Activated gamma-delta T cell (primary cell): ENCODE results near the gene ACP3.

Experiments used
- DNase-seq: peaks from one replicate; lab custom pipeline; 2025; lab: John Stamatoyannopoulos, UW

ACP3 gene

DNA sequence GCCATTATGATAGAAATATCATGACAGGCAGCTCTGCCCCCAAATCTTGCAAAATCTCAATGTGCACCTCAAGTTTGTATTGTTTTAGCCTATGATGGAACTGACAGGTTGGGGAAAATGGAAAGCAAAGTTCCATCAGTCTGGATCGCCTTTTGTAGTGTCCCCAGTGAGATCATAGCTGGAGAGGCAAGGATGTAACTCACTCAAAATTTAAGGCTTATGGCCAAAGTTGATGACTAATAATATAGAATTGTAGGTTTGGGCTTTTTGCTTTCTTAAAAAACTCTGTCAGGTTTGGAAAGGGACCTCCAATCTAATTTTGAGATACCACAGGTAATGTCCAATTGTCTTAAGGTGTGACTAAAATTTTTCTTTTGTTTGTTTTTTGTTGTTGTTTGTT is 1.4 kb upstream of the ACP3 start:
- no peak for DNase-seq

DNA sequence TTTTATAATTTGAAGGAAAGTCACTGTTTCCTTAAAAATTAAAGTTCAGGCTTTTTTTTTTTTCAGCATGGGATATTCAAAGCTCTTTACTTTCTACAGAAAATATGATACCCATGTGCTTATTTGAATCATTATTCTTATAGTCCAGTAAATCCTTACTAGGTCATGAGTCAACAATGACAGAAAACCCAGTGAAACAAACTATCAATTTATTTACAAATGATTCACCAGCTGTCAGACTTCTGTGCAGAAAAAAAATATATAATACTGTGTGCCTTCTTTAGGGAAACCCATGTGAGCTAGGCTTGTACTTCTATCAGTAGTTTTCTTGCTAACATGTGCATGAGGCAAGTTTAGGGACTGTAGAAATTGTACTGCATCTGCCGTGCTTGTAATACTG is 1.2 kb downstream of the ACP3 start:
- no peak for DNase-seq

DNA sequence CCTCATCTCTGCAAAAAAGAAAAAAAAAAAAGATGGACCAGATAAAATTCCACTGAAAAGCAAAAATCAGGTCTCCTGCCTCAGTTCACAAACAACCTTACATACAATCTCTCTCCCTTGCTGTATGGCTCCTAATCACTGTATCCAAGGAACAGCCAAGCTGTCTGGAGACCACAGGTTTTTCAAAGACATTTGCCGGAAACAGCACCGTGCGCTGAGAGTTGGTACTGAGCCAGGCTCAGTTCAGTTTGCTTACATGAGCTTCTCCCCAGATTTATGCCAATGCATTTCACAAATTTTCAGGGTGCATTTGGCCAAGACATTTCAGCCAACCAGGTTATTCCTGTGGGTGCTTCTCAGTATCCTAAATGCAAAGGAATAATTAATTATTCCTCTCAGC is 4.1 kb downstream of the ACP3 start:
- DNase-seq = no peak

DNA sequence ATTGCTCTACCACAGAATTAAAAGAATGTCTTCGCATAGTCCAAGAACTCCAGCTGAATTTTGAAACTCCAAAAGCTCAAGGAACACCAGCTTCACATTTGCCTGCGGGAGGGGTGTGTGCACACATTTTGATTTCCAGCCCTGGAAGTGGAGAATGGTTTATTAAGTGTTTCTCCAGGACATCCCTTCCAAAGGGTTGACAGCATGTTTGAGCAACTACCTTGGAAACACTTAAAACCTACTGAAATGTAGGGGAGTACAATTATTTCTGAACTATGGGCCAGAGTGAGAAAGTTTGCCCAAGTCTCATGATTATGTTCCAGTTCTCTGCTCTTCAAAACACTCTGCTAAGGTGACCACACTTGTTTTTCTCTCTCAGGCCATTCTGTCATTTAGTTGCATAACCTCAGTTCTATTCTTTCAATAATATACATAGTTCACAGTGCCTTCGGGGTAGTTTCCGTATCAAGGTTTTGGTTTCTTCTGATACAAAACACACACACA is 7.9 kb downstream of the ACP3 start:
- no peak for DNase-seq

DNA sequence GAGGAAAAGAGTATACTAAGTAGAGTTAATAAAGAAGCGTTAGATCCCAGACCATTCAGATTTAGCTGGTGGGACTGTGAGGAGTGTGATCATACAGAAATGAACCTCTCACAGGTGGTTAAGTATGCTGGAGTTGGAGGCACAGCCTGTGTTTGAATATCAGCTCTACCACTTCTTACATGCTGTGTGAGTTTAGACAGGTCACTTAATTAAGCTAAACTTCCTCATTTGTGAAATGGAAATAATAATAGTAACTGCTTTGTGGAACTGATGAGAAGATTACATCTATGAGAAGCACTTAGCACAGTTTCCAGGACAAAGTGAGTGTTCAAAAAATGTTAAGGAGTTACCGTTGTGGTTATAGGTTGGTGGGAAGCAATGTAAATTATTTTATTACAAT is 8.4 kb downstream of the ACP3 start:
- DNase-seq = no peak

DNA sequence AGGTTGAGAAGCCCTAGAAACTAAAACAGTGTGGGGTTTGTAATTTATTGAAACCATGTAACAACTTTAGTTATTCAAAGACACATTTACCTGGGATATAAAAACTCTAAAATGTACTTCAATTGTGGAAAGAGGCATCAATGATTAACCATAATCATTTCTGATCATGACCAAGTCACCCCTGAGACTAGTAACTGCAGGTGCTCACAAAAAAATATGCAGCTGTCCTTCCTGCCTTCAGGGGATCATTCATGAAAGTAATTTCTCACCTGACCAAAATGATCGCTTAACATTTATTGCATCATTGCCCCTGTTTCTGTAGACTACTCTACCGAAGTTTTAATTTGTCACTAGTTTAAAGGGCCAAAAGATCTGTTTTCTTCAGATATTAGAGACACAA is 9.0 kb downstream of the ACP3 start:
- DNase-seq = no peak

DNA sequence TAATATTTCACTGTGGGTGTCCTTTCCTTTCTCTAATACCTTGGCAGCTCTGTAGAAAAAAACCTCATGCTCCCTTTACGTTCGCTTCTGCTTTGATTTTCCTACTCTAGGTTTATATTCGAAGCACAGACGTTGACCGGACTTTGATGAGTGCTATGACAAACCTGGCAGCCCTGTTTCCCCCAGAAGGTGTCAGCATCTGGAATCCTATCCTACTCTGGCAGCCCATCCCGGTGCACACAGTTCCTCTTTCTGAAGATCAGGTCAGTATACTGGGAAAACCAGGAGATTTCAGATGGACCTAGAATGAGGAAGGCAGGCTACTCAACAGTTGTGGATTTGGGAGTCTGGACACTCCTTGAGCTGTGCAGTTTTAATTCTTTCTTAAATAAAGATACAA is 14.9 kb downstream of the ACP3 start:
- no peak for DNase-seq

DNA sequence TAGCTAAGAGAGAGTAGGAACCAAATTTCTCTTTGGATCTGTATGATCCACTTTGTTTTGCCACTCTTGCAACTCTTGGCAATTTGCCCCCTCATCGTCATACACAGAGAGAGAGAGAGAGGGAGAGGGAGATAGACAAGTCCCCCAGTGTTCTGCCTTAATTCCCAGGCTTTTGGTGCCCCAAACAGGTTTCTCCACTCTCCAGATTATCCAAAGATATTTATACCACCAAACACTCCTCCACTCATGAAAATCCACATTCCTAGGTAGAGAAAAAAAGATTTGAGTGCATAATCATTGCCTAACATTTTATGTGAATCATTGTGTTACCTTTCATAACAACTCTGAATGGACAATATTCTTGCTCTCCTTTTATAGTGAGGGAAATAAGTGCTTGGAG is 15.3 kb downstream of the ACP3 start:
- no peak for DNase-seq

DNA sequence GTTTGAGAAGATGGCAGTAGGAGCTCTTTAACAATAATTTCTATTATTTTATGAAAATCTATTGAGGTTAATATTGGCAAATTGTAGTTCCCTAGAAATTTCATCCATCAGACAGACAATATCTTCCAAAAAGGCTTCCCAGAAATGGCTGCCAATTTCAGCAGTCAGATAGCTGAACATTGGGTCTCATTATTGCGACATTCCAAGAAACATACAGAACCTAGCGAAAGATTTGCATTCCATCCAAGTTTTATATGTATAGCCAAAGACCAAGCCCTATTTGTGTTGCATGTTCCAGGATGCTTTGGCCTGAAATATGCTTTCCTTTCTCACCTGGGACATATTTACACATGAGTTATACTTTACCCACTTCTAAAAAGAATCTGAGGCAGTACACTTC is 24.5 kb downstream of the ACP3 start:
- DNase-seq = no peak

DNA sequence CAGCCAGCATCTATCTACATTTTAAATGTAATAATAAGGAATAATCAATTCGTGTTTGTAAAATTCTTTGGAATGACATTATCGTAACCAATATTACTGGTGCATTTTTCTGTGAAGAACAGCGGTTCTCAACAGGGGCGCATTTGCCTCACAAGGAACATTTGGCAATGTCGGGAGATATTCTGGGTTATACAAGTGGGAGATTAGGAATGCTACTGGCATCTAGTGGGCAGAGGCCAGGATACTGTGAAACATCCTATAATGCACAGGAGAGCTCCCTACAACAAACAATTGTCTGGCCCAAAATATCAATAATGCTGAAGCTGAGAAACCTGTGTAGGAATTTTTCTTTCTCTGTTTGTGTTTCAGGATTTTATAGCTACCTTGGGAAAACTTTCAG is 25.0 kb downstream of the ACP3 start:
- no peak for DNase-seq

DNA sequence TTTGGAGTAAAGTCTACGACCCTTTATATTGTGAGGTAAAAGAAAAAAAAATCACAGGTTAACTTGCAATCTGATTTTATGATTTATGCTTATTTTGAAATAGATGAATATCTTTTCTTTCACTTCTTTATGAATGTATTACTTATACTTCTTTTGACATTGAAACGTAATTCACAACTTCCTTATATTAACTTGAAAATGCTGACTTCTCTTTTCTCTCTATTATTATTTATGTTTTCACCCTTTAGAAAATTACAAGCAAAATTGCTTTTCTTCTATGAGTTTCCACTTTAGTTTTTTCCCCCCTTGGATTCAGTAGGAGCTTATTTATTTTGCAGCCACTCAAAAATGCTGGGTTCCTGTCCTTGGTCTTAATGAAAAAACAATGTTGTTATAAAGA is 25.4 kb downstream of the ACP3 start:
- DNase-seq = no peak

DNA sequence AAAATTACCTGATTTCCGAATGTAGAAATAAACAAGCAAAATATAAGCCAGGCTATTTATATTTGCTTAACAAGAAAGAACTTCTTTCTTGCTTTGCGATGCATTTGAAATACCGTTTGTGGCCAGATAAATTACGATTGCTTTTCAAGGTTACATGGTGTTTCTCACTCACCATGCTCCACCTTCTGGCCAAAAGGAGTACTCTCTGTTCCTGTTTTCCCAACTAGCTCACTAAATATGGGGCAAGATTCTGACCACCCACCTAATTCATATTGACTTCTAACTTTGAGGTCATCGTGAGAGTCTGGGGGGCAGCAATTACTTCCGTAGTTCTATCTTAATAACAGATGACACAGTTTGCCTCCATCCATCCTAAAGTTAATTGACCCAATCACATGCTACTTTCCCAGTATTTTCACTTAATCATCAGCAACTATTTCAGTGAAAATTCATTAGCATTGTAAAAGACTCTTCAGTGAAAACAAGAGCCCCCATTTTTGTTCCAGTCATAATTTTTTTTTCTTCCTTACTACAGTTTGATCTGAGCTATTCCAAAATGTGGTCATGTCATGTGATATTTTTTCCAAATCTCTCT is 25.9 kb downstream of the ACP3 start:
- DNase-seq = no peak

DNA sequence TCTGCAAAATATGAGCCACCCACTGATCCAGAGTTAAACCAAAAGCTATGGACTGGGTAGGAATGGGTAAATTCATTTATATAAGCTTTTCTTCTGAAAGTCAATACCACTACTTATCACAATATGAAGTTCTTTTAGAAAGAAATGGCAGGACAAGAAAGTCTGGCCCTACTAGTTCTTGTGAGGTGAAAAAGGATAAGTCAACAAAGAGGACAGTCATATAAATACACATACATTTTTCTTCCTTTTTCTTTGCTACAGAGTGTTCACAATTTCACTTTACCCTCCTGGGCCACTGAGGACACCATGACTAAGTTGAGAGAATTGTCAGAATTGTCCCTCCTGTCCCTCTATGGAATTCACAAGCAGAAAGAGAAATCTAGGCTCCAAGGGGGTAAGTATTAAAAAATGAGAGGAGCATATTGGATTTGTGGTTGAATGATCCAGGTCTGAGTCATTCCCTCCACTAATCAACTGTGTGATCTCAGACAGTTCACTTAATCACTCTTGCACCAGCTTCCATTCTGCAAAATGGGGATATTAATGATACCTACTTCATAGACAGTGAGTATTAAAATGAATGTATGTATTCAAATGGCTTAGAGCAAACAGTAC is 27.6 kb downstream of the ACP3 start:
- no peak for DNase-seq

DNA sequence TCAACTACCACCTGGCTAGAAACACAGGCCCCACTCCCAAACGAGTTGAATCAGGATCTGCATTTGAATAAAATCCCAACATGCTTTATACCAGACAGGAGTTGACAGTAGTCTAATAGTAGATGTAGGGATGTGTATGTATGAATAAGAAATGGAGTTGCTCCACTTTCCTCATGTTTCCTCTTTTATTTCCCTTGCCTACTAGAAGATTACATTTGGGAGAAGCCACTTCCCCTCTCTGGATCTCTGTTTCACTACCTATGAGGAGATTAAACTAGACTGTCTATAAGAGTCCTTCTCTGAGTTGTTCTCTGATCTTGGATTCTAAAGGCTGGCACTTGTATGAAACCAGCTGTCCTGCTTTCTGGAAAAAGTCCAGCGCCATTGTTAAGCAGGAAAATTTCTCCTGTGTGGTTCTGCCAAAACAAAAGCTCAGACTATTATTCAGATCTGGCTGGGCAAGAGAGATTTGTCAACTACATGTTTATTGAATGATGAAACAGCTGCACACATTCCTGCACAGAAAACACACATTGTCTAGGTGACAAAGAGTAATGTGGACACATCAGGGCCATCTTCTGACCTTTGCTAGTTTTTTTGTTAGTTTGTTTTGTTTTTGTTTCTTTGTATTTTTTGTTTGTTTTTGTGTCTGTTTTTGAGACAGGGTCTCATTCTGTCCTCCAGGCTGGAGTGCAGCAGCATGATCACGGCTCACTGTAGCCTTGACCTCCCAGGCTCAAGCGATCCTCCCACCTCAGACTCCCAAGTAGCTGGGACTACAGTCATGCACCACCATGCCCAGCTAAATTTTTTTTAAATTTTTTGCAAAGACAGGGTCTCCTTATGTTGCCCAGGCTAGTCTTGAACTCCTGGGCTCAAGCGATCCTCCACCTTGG is 29.9 kb downstream of the ACP3 start:
- DNase-seq = no peak

DNA sequence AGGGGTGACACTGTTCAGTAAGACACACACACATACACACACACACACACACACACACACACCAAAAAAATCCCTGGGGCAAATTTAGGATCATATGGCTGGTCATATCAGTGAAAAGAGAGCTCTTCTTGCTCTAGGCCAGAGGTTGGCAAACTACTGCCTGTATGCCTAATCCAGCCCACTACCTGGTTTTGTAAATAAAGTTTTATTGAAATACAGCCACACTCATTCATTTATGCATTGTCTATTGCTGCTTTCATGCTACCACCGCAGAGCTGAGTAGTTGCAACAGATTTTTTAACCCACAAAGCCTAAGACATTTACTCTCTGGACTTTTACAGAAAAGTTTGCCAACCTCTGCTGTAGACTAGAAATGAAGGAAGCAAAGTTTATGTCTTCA is 30.6 kb downstream of the ACP3 start:
- no peak for DNase-seq

DNA sequence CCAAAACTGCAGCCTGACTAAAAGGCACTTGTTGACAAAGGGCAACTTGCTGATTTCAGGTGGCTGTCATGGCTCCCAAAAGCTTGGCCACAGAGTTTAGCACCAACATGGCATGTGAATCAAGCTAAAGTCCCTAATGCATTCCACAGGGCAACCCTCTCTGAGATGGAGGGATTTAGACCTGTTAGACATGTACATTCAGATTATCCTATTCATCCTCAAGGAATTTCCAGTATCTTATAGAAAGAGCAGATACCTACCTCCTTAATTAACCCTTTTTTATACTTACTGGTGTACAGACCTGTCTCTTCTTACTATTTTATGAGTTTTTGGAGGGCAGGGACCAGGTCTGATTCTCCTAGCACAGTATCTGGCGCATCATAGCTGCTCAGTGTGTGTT is 31.3 kb downstream of the ACP3 start:
- no peak for DNase-seq

DNA sequence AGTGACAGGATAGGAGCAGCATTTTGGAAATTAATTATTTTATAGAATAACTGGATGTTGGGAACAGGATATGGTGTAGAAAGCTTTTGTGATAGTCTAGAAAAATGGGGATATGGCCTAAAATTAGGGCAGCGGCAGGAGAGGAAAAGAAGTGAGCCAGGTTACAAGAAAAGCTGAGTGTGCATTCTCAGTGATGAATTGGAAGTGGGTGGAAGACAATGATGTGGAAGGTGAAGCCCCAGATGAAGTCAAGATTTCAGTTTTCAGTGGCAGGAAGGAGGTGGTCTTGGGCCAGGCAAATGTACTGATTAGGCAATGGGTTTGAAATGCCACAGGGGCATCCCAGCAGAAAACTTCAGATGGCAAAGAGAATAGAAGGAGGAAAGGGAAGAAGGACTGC is 33.6 kb downstream of the ACP3 start:
- no peak for DNase-seq

DNA sequence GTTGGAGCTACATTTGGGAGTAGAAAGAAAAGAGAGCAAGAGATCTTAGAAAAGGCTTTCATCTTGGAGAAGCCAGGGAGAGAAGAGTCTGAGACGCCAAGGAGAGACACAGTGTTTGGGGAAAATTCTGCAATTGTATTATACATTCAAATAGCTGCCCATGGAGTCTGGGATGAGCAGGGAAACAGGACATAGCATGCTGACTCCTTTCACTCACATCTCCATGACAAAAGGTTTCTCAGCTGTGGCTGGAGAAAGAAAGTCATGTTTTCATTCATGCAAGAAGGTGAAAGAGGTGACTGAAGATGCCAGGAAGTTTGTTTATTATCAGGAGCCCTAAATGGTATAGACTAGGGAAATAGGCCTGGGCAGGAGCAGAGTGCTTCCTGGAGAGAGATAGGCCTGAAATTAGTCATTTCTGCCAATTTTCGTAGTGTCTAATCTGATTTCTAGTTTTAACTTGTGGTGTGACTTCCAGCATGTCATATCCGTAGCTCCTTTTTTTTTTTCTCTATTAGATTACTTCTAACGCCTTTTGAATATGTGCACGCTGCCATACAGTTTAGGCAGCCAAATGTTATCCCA is 34.1 kb downstream of the ACP3 start:
- no peak for DNase-seq

DNA sequence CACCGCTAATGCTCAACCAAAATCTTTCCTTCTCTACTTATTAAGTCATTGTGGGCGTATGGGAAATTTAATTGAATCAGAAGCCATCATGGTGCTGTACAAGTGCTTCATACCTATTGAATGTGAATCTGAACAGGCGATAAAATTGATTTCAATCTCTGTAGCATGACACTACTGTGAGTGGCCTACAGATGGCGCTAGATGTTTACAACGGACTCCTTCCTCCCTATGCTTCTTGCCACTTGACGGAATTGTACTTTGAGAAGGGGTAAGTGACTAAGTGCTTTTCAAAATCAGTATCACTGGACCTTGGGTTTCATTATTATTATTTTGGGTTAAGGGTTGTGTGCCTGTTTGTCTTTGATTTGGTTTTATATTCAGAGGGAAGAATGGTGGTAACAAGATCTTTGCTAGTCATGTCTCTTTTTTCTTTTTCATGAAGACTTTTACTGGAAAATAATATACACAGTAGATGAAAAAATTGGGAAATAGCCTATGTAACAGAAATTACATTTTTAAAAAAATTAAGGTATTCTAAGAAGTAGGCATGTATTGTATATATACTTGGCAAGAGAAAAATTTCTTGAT is 35.4 kb downstream of the ACP3 start:
- DNase-seq = no peak

DNA sequence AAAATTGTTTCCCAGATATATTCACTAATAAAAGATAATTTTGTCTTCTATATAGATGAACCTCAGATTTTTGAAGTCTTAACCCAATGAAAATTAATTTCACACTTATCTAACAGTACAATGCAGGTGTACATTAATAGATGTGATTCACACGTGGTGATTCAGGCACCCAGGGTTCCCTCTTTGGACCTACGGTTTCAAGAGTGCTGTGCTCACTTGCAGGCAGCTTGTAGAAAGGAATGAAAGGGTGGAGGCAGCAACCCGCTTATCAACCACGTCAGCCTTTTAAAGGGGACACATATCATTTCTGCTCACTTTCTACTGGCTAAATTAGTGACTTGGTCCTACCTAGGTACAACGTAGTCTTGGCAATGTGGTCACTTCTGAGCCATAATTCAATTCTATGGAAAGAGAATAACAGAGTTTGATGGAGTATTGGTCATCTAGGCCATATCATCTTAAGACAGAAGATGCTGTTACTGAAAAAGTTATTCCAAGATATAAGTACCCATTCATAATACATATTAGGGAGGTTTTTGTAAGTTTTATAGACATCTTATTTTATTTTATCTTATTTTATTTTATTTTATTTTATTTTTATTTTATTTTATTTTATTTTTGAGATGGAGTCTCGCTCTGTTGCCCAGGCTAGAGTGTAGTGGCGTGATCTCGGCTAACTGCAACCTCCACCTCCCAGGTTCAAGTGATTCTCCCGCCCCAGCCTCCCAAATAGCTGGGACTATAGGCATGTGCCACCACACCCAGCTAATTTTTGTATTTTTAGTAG is 37.9 kb downstream of the ACP3 start:
- DNase-seq = no peak

DNA sequence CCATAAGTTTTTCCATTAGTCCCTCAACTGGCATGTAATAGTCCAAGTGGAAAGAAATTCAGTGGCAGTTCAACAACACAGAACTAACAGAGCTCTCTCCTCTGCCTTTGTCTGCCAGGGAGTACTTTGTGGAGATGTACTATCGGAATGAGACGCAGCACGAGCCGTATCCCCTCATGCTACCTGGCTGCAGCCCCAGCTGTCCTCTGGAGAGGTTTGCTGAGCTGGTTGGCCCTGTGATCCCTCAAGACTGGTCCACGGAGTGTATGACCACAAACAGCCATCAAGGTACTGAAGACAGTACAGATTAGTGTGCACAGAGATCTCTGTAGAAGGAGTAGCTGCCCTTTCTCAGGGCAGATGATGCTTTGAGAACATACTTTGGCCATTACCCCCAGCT is 39.4 kb downstream of the ACP3 start:
- no peak for DNase-seq

DNA sequence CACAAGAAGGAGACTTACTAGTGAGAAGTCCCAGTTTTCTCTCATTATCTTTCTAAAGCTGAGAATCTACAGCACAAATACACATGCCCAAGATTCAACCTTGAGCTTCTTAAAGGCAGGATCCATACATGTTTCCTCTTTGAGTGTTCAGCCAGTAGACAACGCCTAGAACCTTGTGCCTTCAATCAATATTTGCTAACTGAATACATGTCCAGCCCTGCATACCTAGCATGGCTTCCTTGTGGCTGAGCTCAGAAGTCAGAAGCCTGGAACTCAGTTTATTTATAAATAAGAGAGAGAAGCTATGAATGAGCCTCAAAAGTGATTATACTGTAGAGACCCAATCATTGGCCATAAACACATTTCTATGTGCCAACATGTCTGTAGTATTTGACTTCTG is 43.5 kb downstream of the ACP3 start:
- no peak for DNase-seq
